Measurements from ENCODE around the gene PDPK1. TPM values are rescaled to one million over a fixed set of nuclear protein-coding genes. Genes with fewer than 3 reads are reported as not detected.
"Not testable (repeated sequence)": the region's sequence is repeated elsewhere in the genome, so short reads cannot be mapped to it uniquely, and the experiment has no call there.

The PDPK1 gene
- total RNA-seq, 3 donors from 2014 or later (not counting 1 experiment from before 2014, with no cell fraction given) = 63.1 to 80.7 (median 73.5) TPM

DNA sequence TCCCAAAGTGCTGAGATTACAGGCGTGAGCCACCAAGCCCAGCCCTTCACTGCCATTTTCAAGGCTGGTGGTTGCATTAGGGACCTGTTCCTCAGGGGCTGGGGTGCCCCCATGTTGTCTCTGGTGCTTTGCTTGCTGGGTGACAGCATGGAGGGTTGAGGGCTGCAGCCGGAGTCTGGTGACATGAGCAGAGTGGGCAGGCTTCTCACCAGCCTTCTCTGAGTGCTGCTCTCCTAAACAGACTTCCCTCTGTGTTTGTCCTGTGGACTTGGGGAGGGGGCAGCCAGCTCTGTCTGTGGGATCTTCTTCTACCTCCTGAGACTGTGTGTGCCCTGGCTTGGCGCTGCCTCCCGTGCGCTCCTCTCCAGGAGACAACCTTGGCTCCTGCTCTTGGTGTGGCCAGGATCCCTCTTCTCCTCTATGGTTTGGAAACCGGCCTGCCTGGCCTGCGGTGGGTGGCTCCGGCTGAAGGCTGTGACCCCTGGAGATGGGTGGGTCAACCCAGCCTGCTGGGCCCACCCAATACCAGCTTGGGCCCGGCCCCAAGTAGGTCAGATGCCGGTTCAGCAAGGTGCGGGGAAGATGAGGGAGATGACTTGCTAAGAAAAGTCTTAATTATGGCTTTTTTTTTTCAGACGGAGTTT lies 72.1 kb downstream of the PDPK1 start:
- Histone ChIP-seq H3K36me3 (ENCODE audit: control insufficient read depth, insufficient read depth, low read length) (peaks cover 15% of the 10 kb centered on the region), H3K4me1 (ENCODE audit: control insufficient read depth, insufficient read depth, low read length) (peaks cover 11% of the 10 kb centered on the region), H3K4me3 (ENCODE audit: low read length) (no peak overlapping the region), H3K9me3 (ENCODE audit: control insufficient read depth, insufficient read depth, low read length) (no peaks in the 10 kb centered on the region), H3K27ac (ENCODE audit: low read length) (no peak overlapping the region), H3K27me3 (ENCODE audit: control insufficient read depth, insufficient read depth, low read length) (no peaks in the 10 kb centered on the region)
- Mint-ChIP-seq H3K27ac (no peak overlapping the region), H3K4me3 (no peak overlapping the region), H3K36me3 (no peaks in the 10 kb centered on the region), H3K9me3 (no peaks in the 10 kb centered on the region), H3K4me1 (peaks cover 6 to 7% of the 10 kb centered on the region in 2 donors), H3K27me3 (ENCODE audit: low read depth in 2 of 2) (no peaks in the 10 kb centered on the region)
- 94% methylated on average over 12 of the region's 12 CpGs for WGBS (ENCODE audit: insufficient coverage)
- no peak for ATAC-seq
- no peak for DNase-seq
- TF ChIP-seq, protein P1, sequence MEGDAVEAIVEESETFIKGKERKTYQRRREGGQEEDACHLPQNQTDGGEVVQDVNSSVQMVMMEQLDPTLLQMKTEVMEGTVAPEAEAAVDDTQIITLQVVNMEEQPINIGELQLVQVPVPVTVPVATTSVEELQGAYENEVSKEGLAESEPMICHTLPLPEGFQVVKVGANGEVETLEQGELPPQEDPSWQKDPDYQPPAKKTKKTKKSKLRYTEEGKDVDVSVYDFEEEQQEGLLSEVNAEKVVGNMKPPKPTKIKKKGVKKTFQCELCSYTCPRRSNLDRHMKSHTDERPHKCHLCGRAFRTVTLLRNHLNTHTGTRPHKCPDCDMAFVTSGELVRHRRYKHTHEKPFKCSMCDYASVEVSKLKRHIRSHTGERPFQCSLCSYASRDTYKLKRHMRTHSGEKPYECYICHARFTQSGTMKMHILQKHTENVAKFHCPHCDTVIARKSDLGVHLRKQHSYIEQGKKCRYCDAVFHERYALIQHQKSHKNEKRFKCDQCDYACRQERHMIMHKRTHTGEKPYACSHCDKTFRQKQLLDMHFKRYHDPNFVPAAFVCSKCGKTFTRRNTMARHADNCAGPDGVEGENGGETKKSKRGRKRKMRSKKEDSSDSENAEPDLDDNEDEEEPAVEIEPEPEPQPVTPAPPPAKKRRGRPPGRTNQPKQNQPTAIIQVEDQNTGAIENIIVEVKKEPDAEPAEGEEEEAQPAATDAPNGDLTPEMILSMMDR (IDR thresholded peaks at IDR 0.05) = no peak
- intact Hi-C loops (cut with micrococcal nuclease) = no loop called here

DNA sequence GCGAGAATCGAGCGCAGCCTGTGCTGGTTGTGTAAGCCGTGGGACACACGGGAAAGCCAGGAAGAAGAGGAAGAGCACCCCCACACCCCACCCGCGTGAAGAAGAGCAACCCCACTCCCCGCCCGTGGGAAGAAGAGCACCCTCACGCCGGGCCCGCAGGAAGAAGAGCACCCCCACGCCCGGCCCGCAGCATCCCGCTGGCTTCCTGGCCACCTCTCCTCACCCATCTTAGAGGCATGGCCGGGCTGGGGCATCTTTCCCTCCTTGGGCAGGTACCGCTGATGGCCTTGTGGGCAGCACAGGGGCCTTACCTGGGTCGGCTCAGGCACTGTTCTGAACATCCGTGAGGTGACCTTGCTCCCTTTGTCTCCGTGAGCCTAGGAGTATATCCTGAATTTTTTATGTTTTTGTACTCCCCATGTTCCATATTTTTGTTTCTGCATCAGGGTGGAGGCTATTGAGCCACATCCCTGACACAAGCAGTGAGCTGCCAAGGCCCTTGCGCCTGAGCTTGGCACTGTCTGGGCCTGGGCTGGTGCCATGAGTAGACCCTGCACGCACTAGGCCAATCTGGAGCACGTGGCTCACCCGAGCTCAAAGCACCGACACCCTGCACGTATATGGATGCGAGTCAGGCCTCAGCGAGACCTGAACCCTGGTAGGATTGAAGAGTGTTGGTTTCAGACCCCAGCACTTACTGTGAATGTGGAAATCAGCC lies 73.1 kb downstream of the PDPK1 start:
- no peak overlapping the region for H3K27ac ChIP-seq (ENCODE audit: low read length)
- no peaks in the 10 kb centered on the region for H3K27me3 ChIP-seq (ENCODE audit: control insufficient read depth, insufficient read depth, low read length)
- H3K4me3 Mint-ChIP-seq = no peak overlapping the region
- H3K9me3 ChIP-seq (ENCODE audit: control insufficient read depth, insufficient read depth, low read length) = no peaks in the 10 kb centered on the region
- H3K4me1 Mint-ChIP-seq = peaks cover 6 to 7% of the 10 kb centered on the region in 2 donors
- 96% methylated on average over 27 of the region's 29 CpGs for WGBS (ENCODE audit: insufficient coverage)
- ATAC-seq (no peak), DNase-seq (no peak)
- H3K36me3 ChIP-seq (ENCODE audit: control insufficient read depth, insufficient read depth, low read length) = peaks cover 17% of the 10 kb centered on the region
- H3K27me3 Mint-ChIP-seq (ENCODE audit: low read depth in 2 of 2) = no peaks in the 10 kb centered on the region
- intact Hi-C loops (cut with micrococcal nuclease) = no loop called here
- no peak overlapping the region for H3K4me3 ChIP-seq (ENCODE audit: low read length)
- no peaks in the 10 kb centered on the region for H3K36me3 Mint-ChIP-seq
- peaks cover 11% of the 10 kb centered on the region for H3K4me1 ChIP-seq (ENCODE audit: control insufficient read depth, insufficient read depth, low read length)
- TF ChIP-seq, protein P1 (IDR thresholded peaks at IDR 0.05) = no peak
- H3K27ac Mint-ChIP-seq = no peak overlapping the region
- no peaks in the 10 kb centered on the region for H3K9me3 Mint-ChIP-seq

DNA sequence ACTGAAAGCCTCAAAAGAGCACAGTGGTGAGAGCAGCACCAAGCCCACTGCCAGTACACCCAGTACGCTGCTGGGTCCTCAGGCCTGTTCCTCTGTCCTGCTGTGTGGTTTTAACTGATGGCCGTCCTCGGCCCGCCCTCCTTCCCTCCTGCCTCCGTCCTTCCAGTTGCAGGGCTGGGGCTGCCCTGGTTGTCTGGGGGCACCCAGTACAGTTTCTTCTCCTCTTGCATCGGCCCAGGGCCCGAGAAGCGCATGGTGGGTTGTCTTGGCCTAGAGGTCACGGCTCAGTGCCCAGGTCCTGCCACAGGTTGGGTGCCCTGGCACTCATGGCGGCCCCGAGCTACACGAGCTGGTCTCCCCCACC lies 73.7 kb downstream of the PDPK1 start:
- TF ChIP-seq, protein P1 (IDR thresholded peaks at IDR 0.05) = no peak
- no peaks in the 10 kb centered on the region for H3K9me3 Mint-ChIP-seq
- no peaks in the 10 kb centered on the region for H3K27me3 ChIP-seq (ENCODE audit: control insufficient read depth, insufficient read depth, low read length)
- H3K27ac ChIP-seq (ENCODE audit: low read length) = no peak overlapping the region
- DNase-seq (no peak), ATAC-seq (no peak)
- H3K4me1 Mint-ChIP-seq = peaks cover 6 to 7% of the 10 kb centered on the region in 2 donors
- no peaks in the 10 kb centered on the region for H3K36me3 Mint-ChIP-seq
- H3K4me1 ChIP-seq (ENCODE audit: control insufficient read depth, insufficient read depth, low read length) = peaks cover 11% of the 10 kb centered on the region
- no peak overlapping the region for H3K4me3 Mint-ChIP-seq
- H3K27ac Mint-ChIP-seq = no peak overlapping the region
- WGBS (ENCODE audit: insufficient coverage) = 96% methylated on average over 8 of the region's 12 CpGs
- H3K36me3 ChIP-seq (ENCODE audit: control insufficient read depth, insufficient read depth, low read length) = peaks cover 17% of the 10 kb centered on the region
- H3K27me3 Mint-ChIP-seq (ENCODE audit: low read depth in 2 of 2) = no peaks in the 10 kb centered on the region
- intact Hi-C loops (cut with micrococcal nuclease) = no loop called here
- no peaks in the 10 kb centered on the region for H3K9me3 ChIP-seq (ENCODE audit: control insufficient read depth, insufficient read depth, low read length)
- H3K4me3 ChIP-seq (ENCODE audit: low read length) = no peak overlapping the region

DNA sequence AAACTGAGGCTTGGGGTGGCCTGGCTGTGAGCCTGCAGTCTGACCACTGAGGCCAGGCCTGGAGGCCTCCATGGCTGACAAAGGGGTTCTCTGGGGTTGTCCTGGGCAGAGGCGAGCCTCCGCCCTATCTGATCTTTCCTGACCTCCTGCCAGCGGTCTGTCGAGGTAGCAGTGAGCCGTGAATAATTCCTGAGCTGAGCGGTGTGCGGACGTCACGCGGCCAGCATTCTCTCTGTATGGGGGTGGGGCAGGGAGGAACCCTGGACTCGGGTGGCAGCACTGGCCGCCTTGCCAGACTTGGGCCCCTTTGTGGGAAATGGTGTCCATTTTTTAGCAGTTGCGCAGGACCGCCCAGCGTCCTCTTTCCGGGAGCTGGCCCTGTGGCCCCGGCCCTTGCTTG lies 74.1 kb downstream of the PDPK1 start:
- H3K4me3 Mint-ChIP-seq; H3K4me1 Mint-ChIP-seq; H3K36me3 Mint-ChIP-seq; H3K4me1 ChIP-seq (ENCODE audit: control insufficient read depth, insufficient read depth, low read length); H3K27me3 ChIP-seq (ENCODE audit: control insufficient read depth, insufficient read depth, low read length); ATAC-seq; intact Hi-C loops (cut with micrococcal nuclease); DNase-seq; H3K4me3 ChIP-seq (ENCODE audit: low read length); H3K27ac ChIP-seq (ENCODE audit: low read length); H3K27me3 Mint-ChIP-seq (ENCODE audit: low read depth in 2 of 2); H3K9me3 ChIP-seq (ENCODE audit: control insufficient read depth, insufficient read depth, low read length); H3K9me3 Mint-ChIP-seq; H3K27ac Mint-ChIP-seq: not testable (repeated sequence)
- H3K36me3 ChIP-seq (ENCODE audit: control insufficient read depth, insufficient read depth, low read length) = peaks cover 17% of the 10 kb centered on the region
- no CpG with 5 or more reads among the region's 17 CpGs for WGBS (ENCODE audit: insufficient coverage)

DNA sequence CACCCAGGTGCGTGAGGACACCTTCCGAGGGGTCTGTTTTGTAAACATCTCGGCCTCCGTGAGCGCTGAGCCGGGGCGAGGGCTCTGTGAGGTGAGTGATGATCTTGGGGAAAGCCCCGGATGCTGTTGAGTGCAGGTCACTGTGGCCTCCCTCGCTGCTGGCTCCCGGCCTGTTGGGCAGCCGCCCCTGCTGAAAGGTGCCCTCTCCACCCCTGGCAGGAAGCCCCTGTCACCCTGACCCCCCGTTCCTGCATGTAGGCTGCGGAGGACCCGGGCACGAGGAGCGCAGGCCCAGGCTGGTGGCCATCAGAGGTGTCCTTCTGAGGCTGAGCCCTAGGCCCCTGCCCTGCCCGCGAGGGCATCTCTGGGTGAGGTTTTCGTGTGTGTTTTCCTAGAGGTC lies 75.4 kb downstream of the PDPK1 start:
- H3K36me3 ChIP-seq (ENCODE audit: control insufficient read depth, insufficient read depth, low read length) = peaks cover 17% of the 10 kb centered on the region
- H3K4me1 ChIP-seq (ENCODE audit: control insufficient read depth, insufficient read depth, low read length); H3K27ac Mint-ChIP-seq; H3K4me1 Mint-ChIP-seq; H3K4me3 ChIP-seq (ENCODE audit: low read length); H3K36me3 Mint-ChIP-seq; H3K9me3 ChIP-seq (ENCODE audit: control insufficient read depth, insufficient read depth, low read length); H3K27ac ChIP-seq (ENCODE audit: low read length); intact Hi-C loops (cut with micrococcal nuclease); DNase-seq; H3K9me3 Mint-ChIP-seq; ATAC-seq; H3K27me3 Mint-ChIP-seq (ENCODE audit: low read depth in 2 of 2); H3K4me3 Mint-ChIP-seq; H3K27me3 ChIP-seq (ENCODE audit: control insufficient read depth, insufficient read depth, low read length): not testable (repeated sequence)
- no CpG with 5 or more reads among the region's 19 CpGs for WGBS (ENCODE audit: insufficient coverage)

All from natural killer cell (primary cell).